GM21529 (cell line): ENCODE measurements around the gene OR2F2.

ENCODE experiments used
- ATAC-seq: cut with Tn5 transposase; IDR thresholded peaks from one replicate; pipeline ENCODE4 v1.9.1; 2021; ENCODE audit not compliant: unreplicated experiment

Gene OR2F2

GRCh38 chr7:143934526-143935325 is at the start of gene OR2F2:
Gene OR2F2 (plus strand): TSS chr7:143935233. CDS start chr7:143935233, 0 bp downstream.
- ATAC-seq = no peak

- peak; percentile 45 for ATAC-seq
Observed at GRCh38 chr7:143885951-143886350, 49.1 kb upstream of the OR2F2 start.

- no peak for ATAC-seq
Observed at GRCh38 chr7:143886826-143887477, 48.1 kb upstream of the OR2F2 start.

GRCh38 chr7:143889068-143889467 is 46.0 kb upstream of the OR2F2 start:
- no peak for ATAC-seq

GRCh38 chr7:143890558-143890957 is 44.5 kb upstream of the OR2F2 start:
- no peak for ATAC-seq

- no peak for ATAC-seq
Observed at GRCh38 chr7:143891457-143891856, 43.6 kb upstream of the OR2F2 start.

- ATAC-seq = peak; percentile 100
Observed at GRCh38 chr7:143892527-143893300, 42.3 kb upstream of the OR2F2 start.

- ATAC-seq = no peak
Observed at GRCh38 chr7:143896667-143897066, 38.4 kb upstream of the OR2F2 start.

- ATAC-seq = no peak
Observed at GRCh38 chr7:143898810-143899209, 36.2 kb upstream of the OR2F2 start.

- no peak for ATAC-seq
Observed at GRCh38 chr7:143900230-143900766, 34.7 kb upstream of the OR2F2 start.

- ATAC-seq = no peak
Observed at GRCh38 chr7:143901332-143901667, 33.7 kb upstream of the OR2F2 start.

- peak; percentile 93 for ATAC-seq
Observed at GRCh38 chr7:143901668-143902331, 33.2 kb upstream of the OR2F2 start, which contains the start of gene TCAF1. Gene TCAF1 (minus strand): TSS chr7:143902176. CDS start chr7:143876608, 25,568 bp downstream.

- ATAC-seq = no peak
Observed at GRCh38 chr7:143902332-143902899, 32.6 kb upstream of the OR2F2 start.

- ATAC-seq = no peak
Observed at GRCh38 chr7:143905509-143905908, 29.5 kb upstream of the OR2F2 start.

- no peak for ATAC-seq
Observed at GRCh38 chr7:143906151-143906550, 28.9 kb upstream of the OR2F2 start.

- ATAC-seq = no peak
Observed at GRCh38 chr7:143906895-143907294, 28.1 kb upstream of the OR2F2 start.

- no peak for ATAC-seq
Observed at GRCh38 chr7:143908120-143908519, 26.9 kb upstream of the OR2F2 start.

GRCh38 chr7:143909863-143910262 is 25.2 kb upstream of the OR2F2 start:
- ATAC-seq = no peak

- no peak for ATAC-seq
Observed at GRCh38 chr7:143910473-143911248, 24.4 kb upstream of the OR2F2 start.
